ENCODE measurements around the gene GSE1.

Gene GSE1

DNA sequence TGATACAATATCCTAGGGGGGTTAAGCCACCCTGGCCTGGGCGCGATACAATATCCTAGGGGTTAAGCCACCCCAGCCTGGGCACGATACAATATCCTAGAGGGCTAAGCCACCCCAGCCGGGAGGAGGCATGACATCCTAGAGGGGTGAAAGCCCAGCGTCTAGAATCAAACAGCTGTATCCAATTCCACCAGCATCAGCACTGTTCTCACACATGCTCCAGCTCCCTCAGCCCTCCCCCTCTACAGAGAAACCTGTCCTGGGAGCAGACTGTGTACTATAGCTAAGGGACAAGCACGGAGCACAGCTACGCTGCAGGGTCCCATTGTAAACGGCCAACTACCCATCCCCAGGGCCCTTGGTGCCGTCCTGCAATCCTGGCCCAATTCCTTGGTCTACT lies 69.4 kb downstream of the GSE1 start:
- DNase-seq (ENCODE audit: low spot score): no peak

DNA sequence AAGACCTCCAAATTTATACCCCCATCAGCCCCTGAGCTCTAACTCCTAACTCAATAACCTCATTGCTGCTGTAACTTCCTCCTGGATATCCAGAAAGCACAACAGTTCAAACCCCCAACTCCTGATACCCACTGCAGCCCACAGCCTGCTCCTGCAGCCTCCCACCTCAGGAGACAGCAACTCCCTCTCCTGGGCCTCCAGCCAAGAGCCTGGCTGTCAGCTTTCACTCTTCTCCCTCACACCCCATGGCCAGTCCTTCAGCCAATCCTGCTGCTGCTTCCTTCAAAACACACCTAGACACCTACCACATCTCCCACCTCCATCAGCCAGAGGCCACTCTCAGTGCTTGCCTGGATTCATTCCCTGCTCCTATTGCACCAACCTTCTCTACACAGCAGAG lies 70.2 kb downstream of the GSE1 start:
- no peak for DNase-seq (ENCODE audit: low spot score)

DNA sequence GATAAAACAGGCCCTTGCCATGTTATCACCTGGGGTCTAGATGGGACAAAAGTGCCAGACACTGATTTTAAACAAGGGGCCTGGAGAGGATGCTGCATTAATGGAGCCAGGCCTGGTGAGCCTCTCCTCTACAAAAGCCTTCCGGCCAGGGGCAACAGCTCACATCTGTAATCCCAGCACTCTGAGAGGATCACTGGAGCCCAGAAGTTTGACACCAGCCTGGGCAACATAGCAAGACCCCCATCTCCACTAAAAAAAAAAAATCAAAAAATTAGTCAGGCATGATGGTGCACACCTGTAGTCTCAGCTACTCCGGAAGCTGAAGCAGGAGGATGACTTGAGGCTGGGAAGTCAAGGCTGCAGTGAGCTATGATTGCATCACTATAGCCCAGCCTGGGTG lies 72.1 kb downstream of the GSE1 start:
- DNase-seq (ENCODE audit: low spot score): no peak

DNA sequence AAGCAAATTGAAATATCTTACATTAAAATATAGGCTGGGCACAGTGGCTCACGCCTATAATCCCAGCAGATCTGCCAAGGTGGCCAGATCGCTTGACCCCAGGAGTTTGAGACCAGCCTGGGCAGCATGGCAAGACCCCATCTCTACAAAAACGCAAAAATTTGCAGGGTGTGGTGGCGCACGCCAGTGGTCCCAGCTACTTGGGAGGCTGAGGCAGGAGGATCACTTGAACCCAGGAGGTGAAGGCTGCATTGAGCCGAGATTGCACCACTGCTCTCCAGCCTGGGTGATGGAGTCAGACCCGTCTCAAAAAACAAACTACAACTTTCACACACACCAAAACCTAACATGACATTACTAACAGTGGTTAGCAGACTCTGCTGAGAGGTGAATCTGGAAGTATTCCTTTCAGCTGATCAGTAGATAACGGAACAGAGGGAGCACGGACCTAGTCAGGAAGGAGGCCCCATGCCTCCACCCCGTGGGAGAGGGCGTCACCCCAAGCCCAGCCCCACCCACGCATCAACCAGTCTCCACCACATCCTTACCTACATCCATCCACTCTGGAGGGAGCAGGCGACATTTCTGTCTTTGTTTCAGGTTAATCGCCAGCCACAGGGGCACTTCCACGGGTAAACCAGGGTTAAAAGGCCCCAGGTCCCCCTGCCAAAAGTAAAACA lies 73.9 kb downstream of the GSE1 start:
- DNase-seq (ENCODE audit: low spot score): no peak

DNA sequence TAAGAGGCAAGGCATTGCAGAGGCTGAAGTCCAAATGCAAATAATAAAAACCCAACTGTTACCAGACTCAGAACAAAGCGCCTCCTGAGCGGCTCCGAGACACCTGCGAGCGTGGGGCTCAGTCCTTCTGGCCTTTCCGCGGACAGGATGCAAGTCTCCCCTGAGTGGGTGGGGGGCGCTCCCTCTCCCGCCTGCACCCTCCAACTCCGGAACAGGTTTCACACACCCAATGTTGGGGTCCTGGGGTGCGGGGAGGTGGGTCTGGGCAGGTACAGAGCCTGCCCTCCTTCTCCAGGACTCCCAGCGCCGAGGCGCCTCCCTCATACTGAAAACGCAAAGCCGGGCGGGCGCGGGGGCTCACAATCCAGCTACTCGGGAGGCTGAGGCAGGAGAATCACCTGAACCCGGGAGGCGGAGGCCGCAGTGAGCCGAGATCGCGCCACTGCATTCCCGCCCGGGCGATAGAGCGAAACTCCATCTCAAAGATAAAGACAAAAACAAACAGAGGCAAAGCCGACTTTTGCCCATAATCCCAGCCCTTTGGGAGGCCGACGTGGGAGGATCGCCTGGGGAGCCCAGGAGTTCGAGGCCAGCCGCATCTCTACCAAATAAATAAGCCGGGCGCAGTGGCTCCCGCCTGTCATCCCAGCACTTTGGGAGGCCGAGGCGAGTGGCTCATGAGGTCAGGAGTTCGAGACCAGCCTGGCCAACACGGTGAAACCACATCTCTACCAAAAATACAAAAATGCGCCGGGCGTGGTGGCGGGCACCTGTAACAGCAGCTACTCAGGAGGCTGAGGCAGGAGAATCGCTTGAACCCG lies 74.7 kb downstream of the GSE1 start:
- no peak for DNase-seq (ENCODE audit: low spot score)

DNA sequence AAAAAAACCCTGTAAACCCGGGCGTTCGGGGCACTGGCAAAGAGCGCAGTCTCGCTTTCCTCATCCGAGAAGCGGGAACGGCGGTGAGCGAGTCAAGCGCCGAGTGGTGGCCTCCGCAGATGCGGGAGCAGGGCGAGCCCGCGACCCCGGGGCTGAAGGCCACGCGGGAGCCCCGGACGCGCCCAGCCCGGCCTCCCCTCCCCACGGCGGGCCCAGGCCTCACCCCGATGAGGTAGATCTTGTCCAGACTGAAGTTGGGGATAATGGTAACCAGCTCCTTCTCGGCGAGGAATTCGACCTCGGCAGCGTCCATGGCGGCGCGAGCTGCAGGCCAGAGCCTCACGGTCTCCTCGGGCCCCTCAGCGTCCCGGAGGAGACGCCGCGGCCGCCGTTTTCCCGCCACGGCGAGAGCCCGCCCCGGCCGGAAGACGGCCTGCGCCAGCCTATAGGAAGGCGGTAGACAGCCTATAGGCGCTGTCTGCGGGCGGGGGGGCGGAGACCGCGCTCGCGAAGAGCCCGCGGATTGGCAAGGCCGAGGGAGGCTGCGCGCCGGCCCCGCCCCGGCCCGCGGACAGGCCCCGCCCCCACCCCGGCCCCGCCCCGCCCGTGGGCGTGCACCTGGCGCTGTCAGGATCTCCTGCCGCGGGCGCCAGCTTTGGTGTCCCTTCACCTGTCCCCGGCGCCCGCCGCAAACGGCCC lies 75.6 kb downstream of the GSE1 start, which contains the start of gene GINS2:
GINS2 (minus strand) TSS at position 369 of the 699 bp plus-strand sequence; CDS start at position 313, 56 bp downstream.
- DNase-seq (ENCODE audit: low spot score): peak; percentile 100

DNA sequence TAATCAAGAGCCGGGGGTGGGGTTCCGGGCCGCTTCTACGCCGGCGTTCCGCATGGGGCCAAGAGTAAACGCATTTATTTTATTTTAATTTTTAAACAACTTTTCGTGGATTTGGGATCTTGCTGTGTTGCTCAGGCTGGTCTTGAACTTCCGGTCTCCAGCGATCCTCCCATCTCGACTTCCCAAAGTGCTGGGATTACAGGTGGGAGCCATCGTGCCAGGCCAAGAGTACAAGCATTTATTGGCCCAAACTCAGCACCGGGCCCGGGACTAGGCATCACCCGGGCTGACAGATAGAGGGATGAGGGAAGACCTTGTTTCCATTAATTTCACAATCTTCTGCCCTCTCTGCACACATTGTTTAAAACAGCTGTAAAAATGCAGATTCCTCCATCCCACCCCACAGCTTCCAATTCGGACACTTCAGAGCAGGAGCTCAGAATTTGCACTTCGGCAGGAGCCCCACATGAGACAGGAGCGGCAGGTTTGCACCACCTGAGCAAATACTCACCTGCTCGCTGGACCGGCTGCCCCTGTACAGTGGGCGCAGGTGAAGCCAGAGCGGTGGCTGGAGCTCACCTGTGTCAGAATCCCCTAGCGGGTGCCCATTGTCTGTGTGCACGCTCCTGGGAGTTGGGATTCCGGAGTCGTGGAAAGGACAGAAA lies 76.3 kb downstream of the GSE1 start:
- no peak for DNase-seq (ENCODE audit: low spot score)

DNA sequence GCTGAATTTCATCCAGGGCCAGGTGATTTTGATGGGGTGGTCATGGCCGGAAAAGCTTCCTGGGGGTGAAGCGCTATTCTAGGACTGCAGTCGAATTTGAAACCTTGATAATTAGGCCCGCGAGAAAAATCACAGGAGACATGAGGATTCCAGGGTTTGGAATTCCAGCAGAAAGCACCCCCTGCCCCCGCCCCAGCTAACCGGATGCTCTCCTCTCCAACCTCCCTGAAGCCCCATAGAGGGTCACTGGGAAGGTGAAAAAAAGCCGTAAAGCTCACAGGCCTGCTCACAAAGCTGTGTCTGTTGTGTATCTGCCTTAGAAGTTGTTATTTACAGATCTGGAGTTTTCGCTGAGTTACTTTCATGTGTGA lies 76.8 kb downstream of the GSE1 start:
- DNase-seq (ENCODE audit: low spot score): no peak

DNA sequence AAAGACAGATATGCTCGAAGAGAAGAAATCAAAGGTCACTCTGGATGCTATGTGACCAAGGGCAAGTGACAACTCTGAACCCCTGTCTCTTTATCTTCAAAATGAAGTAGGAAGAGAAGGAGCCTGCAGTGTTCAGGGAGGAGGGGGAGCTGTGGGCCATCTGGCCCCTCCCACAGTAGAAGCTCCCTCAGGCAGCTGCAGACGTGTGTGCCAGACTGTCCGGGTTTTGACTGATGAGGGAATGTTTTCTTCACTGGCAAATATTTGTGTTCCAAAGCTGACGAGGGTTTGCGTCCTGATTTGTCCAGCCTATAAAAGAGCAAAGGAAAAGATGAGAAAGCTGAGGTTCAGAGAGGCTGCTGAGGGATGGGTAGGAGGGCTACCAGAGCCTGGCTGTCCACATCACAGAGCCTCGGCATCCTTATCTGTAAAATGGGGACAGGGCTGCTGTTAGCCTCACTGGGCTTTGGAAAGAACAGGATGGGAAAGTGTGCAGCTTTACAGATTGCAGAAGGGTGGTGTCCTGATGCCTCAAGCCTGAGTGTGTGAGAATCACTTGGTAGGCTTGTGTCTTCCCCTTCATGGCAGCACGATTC lies 77.4 kb downstream of the GSE1 start:
- no peak for DNase-seq (ENCODE audit: low spot score)

DNA sequence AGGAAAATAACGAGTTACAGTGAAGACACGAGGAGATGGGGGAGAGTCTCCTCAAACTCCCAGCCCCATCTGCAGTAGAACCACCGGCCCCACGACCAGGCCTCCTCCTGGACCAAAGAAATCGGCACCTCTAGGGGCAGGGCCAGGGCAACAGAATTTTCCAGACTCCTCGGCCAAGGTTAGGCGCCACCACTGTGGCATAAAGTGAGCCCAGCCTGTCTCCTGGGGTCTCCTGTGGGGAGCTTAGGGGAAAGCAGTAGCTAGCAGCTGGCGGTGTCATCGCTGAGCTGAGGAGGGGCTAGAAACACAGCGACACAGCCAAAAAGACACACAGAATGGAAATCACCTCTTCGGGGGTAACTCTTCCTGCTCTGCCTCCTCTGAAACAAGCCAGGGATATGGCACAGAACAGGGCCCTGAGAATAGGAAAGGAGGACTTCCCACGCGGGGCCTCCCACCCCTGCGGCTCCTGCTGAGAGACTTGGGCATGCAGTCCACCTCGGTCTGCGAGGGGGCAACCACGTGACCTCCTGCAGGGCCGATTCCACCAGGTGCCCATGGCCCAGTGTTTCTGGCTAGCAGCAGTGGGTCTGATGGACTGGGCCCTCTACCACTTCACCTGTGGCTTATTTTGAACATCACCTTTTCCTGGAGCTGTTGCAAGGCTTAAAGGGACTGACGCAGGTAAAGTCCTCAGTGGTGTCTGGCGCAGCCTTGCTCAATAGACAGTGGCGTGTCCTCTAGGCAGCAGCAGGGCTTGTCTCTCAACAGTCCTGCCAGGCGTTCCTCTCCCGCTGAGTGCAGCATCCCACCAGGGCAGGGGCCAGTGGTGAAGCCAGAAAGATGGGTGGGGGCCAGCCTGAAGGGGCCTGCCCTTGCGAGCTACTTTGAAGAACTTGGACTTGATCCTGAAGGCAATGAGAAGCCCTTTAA lies 82.3 kb downstream of the GSE1 start:
- DNase-seq (ENCODE audit: low spot score): no peak

DNA sequence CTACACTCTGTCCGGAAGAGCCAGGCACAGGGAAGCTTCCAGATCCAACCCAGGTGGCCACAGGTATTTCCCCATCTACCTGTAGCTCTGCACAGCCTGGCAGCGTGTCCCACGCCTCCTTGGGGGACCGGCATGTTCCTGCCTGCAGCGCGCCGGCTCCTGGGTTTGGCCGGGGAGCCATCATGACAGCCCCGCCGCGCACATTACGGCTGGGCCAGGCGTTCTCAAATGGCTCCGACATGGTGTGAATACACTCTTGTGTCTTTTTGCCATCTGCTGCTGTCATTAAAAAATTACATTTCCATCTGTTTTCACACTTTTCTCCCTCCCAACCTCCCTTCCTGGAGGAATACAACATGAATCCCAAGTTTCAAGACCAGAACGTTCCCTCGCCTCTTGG lies 83.7 kb downstream of the GSE1 start:
- DNase-seq (ENCODE audit: low spot score): no peak

DNA sequence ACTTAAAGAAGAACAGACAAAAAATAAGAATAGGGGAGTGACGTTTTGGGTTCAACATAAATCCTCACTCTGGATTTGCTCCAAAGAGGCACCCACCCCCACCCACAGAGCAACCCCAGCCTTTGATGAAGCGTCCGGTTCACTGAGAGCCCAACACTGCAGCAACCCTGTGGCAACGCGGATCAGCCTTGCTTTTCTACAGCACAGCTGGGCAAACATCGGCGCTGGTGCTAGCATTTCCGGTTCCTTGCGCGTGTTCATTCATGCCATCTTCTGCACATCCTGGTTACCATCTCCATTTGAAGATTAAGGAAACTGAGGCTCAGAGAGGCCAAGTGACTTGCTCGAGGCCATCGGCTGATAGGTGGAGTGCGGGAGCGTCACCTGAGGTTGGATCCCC lies 84.3 kb downstream of the GSE1 start:
- DNase-seq (ENCODE audit: low spot score): no peak

DNA sequence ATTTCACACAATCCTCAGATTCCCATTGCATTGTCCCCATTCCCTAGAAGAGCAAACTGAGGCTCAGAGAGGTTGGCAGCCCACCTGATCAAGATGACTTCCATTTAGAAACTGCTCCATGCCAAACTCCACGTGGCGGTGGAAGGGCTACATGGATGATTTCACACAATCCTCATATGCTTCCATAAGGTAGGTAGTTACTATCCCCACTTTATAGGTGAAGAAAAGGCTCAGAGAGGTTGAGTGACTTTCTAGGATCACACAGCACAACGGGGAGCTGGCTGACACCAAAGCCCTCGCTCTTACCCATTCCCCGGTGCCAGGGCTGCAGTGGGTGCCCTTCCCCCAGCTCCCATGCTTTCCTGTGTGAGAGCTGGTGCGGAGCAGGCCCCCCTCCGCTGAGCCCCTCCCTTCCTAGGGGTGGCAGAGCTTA lies 85.4 kb downstream of the GSE1 start:
- DNase-seq (ENCODE audit: low spot score): no peak

DNA sequence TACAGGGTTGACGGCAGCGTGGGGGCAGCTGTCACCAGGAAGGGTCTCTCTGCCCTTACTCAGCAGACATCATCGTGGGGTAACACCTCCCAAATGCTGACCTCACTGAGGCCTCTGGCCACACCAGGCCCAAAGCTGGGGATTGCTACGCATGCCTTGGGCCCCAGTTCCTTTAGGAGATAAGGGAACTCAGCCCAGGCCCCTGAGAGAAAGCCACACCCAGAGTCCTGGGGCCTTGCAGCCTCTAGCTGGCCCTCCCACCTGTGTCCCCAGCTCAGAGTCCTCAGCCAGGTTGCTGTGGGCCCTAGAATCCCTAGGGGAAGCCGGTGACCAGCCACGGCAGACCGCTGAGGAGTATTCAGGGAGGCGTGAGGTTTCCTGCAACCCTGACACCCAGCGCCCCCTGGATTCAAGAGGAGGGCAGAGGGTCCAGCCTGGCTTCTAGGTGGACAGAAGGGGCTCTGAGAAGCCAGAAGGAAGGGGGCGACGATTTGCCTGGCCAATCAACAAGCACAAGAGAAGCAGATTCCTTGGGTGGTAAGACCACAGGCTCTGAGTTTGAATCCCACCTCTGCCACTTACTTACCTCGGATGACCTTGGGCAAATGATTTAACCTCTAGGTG lies 85.9 kb downstream of the GSE1 start:
- no peak for DNase-seq (ENCODE audit: low spot score)

DNA sequence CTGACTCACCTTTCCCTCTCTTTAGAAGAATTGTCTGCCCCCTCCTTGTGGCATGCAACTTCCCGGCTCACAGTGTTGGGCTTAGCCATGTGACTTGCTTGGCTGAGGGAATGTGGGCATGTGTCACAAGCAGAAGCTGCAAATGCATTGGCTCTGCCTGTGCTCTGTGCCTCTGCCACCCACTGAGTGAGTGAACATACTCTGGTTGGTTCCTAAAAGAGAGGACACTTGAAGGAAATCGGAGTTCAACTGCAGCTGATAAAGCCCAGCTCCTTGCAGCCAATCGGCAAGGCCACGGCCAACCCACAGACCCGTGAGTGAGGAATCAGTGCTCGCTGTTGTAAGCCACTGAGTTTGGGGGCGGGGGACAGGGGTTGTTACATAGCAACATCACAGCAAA lies 86.5 kb downstream of the GSE1 start:
- DNase-seq (ENCODE audit: low spot score): peak; percentile 76

DNA sequence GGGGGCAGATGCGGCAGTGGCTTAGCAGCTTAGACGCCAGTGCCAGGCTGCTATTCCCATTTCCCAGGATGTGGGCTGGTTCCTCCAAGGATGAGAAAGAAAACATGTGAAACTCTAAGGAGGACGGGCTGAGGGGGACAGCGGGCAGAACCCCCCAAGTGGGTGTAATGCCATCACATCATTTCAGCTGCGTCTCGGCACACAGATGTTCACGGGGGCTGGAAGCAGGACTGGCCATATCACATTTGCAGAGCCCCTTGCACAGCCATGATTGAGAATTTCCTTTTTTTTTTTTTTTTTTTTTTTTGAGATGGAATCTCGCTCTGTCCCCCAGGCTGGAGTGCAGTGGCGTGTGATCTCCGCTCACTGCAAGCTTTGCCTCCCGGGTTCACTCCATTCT lies 90.9 kb downstream of the GSE1 start:
- no peak for DNase-seq (ENCODE audit: low spot score)

DNA sequence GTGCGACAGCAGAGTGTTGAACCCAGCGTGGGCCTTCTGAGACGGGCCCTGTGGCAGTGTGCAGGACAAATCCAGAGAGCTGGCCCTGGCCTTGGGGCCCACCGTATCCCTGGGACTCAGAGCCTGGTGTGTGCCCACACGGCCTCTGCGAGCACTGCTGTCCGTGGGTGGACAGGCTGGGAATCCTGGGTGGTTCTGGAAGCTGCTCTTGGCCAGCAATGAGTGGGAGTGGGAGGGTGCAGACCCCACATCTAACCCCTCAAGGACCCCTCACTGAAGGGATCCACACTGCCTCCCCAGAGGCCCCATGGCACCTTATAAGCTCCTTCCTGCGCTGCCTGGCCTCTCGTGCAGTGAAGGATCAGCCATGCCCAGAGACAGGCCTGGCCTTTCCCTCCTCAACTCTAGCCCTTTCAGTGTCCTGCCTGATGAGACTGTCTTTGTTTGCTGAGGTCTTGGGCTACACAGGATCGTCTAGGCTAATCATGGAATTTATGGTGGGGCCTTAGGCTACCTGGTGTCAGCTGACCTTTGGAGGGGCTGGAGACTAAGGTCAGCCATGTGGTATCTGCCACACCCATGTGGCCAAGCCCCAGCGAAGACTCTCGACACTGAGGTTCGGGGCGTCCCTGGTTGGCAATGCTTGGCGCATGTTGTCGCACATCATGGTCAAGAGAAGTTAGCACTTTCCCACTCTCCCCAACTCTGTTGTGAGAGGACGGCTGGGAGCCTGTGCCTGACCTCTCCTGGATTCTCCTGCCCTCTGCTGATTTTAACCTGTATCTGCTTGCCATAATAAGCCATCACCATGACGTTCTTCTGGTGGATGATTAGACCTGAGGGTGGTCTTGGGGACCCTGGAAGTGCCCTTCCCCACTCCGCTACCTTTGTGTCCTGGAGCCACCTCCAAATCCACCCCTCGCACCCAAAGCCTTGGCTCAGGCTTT lies 92.1 kb downstream of the GSE1 start:
- no peak for DNase-seq (ENCODE audit: low spot score)

DNA sequence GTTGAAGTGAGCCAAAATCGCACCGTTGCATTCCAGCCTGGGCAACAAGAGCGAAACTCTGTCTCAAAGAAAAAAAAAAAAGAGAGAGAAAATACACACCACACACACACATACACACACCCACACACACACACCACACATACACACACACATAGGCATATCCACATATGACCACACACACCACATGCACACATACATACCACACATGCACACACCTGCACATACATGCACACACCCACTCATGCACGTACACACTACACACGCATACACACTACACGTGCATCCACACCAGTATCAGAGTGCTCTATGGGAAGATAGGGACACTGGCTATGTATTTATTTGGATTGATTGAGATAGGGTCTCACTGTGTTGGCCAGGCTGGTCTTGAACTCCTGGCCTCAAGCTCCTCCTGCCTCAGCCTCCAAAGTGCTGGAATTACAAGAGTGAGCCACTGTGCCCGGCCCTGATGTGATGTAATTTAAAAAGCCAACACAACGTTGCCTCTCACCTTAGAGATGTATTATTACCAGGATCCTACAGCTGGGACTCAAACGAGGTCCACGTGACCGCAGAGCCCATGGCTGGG lies 93.4 kb downstream of the GSE1 start:
- DNase-seq (ENCODE audit: low spot score): no peak

DNA sequence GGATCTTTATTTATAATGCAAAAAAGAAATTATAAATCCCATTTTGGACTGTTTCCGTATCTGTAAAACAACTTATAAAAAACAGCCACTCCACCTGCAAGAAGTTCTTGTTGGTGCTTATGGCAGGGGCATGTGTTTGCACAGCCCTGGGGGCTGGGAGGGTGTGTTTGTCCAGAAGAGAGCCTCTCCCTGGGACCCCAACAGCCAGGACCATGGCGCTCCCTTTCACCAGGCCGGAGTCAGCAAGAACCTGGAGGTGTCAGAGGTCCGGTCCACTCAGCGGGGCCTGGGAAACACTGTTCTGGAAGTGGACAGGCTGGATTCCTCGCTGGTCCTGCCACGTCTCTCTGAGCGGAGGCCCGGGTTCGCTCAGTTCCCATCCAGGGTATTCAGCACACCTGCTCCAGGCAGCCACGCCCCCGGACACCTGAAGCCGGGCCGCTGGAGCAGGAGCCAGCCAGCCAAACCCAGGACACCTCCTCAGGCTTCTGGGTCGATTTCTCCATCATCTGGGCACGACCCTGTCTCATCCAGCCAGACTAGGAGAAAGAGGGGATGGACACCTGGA lies 94.5 kb downstream of the GSE1 start:
- DNase-seq (ENCODE audit: low spot score): no peak

Data from AG08396 (cell line).